CD1c-positive myeloid dendritic cell (primary cell): ENCODE measurements around the gene PTPRG.
"Not testable (repeated sequence)": the region's sequence is repeated elsewhere in the genome, so short reads cannot be mapped to it uniquely, and the experiment has no call there.

ENCODE experiments used
- DNase-seq: peaks from one replicate; pipeline ENCODE4 v3.0.0-alpha.2; 2016; ENCODE audit errors: extremely low spot score

Gene PTPRG

GRCh38 chr3:61796911-61797310 lies 235.5 kb downstream of the PTPRG start:
- no peak for DNase-seq

DNA sequence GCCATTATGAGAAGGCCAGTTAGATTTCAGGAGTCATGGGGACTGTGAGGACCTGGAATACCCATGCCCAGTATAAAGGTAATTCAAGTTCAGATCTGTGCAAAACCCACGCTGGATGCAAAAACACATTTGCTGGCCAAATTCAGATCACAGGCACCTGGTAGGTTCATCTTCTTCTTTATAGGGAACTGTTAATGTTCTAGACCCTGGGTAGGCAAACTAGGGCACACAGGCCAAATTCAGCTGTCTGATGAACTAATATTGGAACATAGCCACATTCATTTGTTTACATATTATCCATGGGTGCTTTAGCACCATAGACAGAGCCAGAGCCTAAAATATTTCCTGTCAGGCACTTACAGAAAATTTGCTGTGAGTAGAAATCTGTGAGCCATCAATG lies 241.4 kb downstream of the PTPRG start:
- no peak for DNase-seq

GRCh38 chr3:61803983-61804382 lies 242.6 kb downstream of the PTPRG start:
- DNase-seq: no peak

DNA sequence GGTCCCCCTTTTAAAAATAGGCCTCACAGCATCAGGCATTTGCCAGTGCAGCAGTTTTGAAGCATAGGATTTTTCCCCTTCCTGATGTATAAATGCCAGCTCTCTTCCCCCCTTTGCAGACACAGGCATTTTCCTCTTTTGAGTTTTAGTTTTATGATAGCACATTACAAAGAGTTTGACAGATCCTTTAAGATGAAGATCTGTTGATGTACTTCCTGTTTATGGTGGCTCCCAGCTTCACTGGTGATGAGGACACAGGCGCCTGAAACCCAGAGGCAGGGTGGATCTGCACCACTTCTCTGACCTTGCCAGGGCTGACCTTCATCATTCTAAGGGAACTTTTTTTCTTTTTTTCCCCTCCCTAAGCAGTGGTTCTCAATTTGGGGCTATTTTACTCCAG lies 243.4 kb downstream of the PTPRG start:
- no peak for DNase-seq

DNA sequence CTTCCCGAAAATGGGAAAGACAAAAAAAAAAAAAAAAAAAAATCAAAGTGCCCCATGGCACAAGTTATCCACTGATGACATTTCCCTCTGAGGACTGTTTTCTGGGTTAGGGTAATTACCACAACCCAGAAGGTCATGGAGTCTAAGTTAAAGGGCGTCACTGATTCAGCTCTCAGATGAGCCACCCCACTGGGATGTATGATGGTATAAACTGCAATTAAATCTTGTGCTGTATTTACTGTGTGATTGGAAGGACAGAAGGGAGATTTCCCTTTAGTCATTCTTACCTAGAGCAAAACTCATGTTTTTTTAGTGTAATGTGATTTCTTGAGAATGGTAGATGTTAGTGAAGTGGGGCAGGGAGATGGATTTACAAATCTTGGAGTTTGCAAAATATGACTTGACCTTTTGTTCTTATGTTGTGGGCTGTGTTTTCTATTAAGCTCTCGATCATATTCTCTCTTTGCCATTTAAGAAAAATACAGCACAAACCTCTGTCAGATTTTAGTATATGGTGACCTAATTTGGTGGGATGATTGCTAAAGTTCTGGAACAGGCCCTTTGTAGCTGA lies 244.2 kb downstream of the PTPRG start:
- DNase-seq: no peak

- DNase-seq: no peak
Observed at GRCh38 chr3:61806810-61807209, 245.4 kb downstream of the PTPRG start.

- DNase-seq: no peak
Observed at GRCh38 chr3:61807865-61808276, 246.5 kb downstream of the PTPRG start.

DNA sequence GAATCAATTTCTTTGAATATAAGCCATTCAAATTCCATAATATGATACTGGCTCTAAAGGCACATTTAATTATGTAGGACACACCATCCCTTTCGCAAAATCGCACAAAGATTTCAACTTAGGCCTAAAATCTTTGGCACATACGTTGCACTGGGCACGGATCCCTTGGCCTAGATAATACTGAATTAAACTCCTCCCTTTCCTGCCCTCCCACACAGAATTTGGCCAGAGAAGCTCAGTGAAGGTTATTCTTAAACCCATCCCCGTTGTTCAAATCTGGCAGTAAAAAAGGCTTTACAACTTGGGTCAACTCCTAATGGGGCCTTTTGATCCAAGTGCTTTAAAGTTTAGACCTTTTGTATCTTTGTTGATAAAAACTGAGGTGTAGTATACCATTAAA lies 247.2 kb downstream of the PTPRG start:
- DNase-seq: no peak

DNA sequence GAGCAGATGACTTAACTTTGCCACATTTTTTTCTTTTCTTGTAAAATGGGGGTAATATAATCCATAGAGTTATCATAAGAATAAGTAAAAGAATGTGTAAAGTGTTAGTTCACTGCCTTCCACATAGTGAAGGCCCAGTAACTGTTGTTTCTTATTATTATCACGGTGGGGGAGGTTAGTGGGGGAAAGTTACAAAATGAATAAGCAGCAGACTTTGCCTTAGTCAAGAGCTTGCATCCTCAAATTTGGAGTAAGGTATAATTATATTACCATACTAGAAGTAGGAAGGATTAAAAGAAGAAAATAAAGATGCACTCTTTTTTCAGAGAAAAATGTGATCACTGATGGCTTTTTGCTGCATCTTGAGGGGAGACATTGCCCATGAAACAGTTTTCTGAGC lies 247.6 kb downstream of the PTPRG start:
- DNase-seq: no peak

- DNase-seq: no peak
Observed at GRCh38 chr3:61809879-61810278, 248.5 kb downstream of the PTPRG start.

GRCh38 chr3:61810953-61811497 lies 249.7 kb downstream of the PTPRG start:
- DNase-seq: no peak

DNA sequence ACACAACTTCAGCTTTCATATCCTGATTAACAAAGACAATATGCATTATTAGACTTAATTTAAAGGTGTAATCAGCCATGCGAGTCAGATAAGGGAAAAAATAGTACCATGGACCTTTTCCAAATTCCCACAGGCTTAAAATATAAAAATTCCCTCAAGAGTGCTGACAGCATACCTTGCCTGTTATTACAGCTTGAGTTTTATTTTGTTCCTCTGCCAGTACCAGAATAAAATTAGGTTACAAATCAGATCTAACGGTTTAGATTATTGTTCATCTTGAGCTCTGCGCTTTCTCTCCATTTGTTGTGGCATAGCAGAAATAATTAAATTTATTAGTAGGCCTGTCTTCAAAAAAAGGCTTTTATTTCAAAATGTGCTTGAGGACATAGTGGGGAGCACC lies 250.3 kb downstream of the PTPRG start:
- DNase-seq: no peak

DNA sequence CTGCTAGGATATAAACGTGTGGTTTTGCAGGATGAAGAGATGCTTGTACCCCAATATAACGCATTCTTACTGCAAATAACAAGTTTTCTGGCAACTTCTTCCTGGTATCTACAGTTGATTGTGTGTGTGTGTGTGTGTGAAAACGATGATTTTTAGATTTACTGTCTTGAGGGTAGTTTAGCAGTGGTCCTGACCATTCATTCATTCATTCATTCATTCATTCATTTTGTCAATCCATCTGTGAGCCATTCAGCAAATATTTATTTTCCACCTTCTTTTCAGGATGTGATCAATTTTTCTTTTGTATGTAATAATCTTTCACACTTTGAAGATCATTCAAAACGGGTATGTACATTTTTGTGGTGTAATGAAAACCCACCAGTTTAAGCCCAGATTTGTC lies 250.7 kb downstream of the PTPRG start:
- DNase-seq: no peak

DNA sequence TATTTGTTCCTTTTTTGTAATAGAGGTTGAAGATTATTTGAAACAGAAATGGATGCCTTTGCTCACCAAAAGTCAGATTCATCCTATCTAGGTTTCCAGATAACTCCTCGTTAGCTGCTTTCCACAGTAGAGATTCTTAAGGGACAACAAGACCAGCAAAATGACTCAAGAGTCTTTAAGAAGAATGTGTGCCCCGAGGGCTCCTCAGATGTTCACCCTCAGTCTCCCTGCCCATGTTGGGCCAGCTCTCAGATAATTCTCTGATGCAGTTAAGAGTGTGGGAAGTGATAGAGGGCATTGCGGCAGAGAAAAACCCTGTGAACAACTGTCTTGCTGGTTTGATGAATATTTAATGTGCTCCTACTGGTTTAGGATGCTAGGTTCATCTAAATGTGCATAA lies 251.1 kb downstream of the PTPRG start:
- no peak for DNase-seq

GRCh38 chr3:61813636-61814035 lies 252.3 kb downstream of the PTPRG start:
- DNase-seq: no peak

GRCh38 chr3:61814674-61815073 lies 253.3 kb downstream of the PTPRG start:
- no peak for DNase-seq

GRCh38 chr3:61816304-61816703 lies 254.9 kb downstream of the PTPRG start:
- not testable (repeated sequence) for DNase-seq

DNA sequence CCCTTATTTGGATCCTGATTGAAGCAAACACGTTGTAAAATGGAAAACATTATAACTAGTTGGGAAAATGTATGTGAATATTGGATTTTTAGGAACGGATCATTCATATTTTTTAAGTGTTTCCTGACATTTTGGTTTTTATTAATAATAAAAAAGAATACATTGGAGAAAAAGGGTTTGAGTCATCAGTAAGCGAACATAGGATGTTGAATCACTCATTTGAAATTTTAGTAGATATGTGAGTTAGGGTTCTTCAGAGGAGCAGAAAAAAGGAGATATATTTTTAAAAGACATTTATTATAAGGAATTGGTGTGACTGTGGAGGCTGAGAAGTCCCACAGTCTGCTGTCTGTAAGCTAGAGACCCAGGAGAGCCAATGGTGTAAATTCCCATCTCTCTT lies 258.5 kb downstream of the PTPRG start:
- DNase-seq: no peak

GRCh38 chr3:61820306-61820992 lies 259.1 kb downstream of the PTPRG start:
- no peak for DNase-seq

DNA sequence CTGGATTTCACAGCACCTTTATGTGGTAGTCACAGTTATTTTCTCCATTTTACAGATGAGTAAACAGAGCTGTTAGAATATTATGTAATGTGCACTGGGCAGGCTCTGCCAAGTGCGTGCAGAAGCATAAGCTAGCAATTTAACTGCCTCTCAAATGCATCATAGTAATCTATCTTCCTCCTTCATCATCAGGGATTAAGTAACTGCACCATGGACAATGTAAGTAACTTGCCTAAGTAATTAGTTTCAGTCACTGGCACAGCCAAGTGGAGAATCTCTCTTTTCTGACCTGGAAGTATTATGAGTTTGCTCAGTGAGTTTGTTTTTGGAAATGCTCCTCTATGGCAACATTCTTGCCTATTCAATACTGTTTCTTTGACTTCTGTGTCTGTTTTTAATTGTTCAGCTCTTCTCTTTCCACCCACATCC lies 260.5 kb downstream of the PTPRG start:
- DNase-seq: no peak

DNA sequence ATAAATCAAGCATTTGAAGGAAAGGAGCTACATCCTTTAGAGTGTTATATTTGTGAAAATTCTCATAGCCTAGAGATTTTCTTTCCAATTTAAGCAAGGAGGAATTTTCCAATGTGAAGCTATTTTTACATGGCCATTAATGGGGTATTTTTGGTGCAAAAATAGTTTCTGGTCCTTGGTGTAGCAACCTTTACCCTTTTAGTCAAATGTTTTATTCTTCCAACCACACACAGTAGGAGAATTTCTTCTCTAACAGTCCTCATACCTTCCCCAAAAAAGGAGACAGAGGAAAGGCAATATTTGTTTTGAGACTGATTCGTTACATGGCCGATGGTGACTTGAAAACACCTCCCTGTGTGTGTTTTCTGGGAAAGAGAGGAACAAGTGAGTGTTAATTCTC lies 261.2 kb downstream of the PTPRG start:
- DNase-seq: no peak

- DNase-seq: no peak
Observed at GRCh38 chr3:61824553-61825135, 263.3 kb downstream of the PTPRG start.

DNA sequence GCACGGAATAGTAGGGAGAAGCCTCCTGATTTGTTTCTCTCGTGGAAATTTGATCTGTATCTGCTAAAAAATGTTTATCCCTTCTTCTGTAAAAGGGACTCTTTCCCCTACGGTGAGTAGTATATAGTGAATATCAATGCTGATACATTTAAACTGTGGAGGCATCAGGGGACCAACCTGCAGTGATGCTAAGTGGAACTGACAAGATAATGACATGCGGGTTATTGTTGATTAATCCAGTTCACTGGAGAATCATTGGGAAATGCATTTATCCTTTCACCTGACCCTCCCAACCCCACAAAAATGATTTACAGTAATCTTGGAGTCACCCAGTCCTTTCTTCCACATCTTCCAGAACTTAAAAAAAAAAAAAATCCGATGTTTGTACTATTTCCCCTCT lies 264.8 kb downstream of the PTPRG start:
- no peak for DNase-seq
